Neural progenitor cell (in vitro differentiated cells): ENCODE results near the gene UBE2R2. TPM values are rescaled to one million over a fixed set of nuclear protein-coding genes. Genes with fewer than 3 reads are reported as not detected.
"Not testable (repeated sequence)": the region's sequence is repeated elsewhere in the genome, so short reads cannot be mapped to it uniquely, and the experiment has no call there.

Experiments used
- DNase-seq: peaks from one replicate; pipeline ENCODE4 v3.0.0-alpha.2; 2016; ENCODE audit warnings: low spot score
- H2AFZ ChIP-seq: fragments of 200-600 bp; sonication (generic); replicated peaks from 2 replicates; pipeline ENCODE4 v1.6.1; 2016; ENCODE audit warnings: antibody characterized with exemption
- H3F3A ChIP-seq: fragments of 200-600 bp; sonication (generic); 2 replicates; pipeline ENCODE4 v1.6.1; 2016; ENCODE audit warnings: antibody characterized with exemption, low read depth
- H3K27ac ChIP-seq: fragments of 200-600 bp; sonication (generic); 2 replicates; pipeline ENCODE4 v1.5.1; 2016; ENCODE audit warnings: mild to moderate bottlenecking
- H3K27me3 ChIP-seq: fragments of 200-600 bp; sonication (generic); 2 replicates; pipeline ENCODE4 v1.6.1; 2016; ENCODE audit warnings: mild to moderate bottlenecking, moderate library complexity
- H3K36me3 ChIP-seq: fragments of 200-600 bp; sonication (generic); 2 replicates; pipeline ENCODE4 v1.5.1; 2016
- H3K4me1 ChIP-seq: fragments of 200-600 bp; sonication (generic); 2 replicates; pipeline ENCODE4 v1.6.1; 2016; ENCODE audit warnings: mixed run types
- H3K4me2 ChIP-seq: fragments of 200-600 bp; sonication (generic); 2 replicates; pipeline ENCODE4 v1.6.1; 2016
- H3K4me3 ChIP-seq: fragments of 200-600 bp; sonication (generic); 2 replicates; pipeline ENCODE4 v1.5.1; 2016
- H3K79me2 ChIP-seq: fragments of 200-600 bp; sonication (generic); 2 replicates; pipeline ENCODE4 v1.6.1; 2016; ENCODE audit warnings: low read depth
- H3K9ac ChIP-seq: fragments of 200-600 bp; sonication (generic); 2 replicates; pipeline ENCODE4 v1.6.1; 2016
- H3K9me3 ChIP-seq: fragments of 200-600 bp; sonication (generic); 2 replicates; pipeline ENCODE4 v1.5.1; 2016; ENCODE audit warnings: low read depth
- H4K20me1 ChIP-seq: fragments of 200-600 bp; sonication (generic); 2 replicates; pipeline ENCODE4 v1.6.1; 2016; ENCODE audit warnings: low read depth
- H3K27ac Mint-ChIP-seq: 3 replicates; pipeline ENCODE4 v1.8.0; 2021; ENCODE audit warnings: mixed read lengths
- H3K27me3 Mint-ChIP-seq: 2 replicates; pipeline ENCODE4 v1.8.0; 2022; ENCODE audit warnings: low read depth, mild to moderate bottlenecking, inconsistent platforms, moderate library complexity, mixed read lengths; ENCODE audit not compliant: insufficient read depth
- H3K36me3 Mint-ChIP-seq: 3 replicates; pipeline ENCODE4 v1.8.0; 2021; ENCODE audit warnings: mixed read lengths
- H3K4me1 Mint-ChIP-seq: 3 replicates; pipeline ENCODE4 v1.8.0; 2021; ENCODE audit warnings: mixed read lengths
- H3K4me3 Mint-ChIP-seq: 3 replicates; pipeline ENCODE4 v1.8.0; 2021; ENCODE audit warnings: mild to moderate bottlenecking, moderate library complexity, mixed read lengths
- H3K9me3 Mint-ChIP-seq: 3 replicates; pipeline ENCODE4 v1.8.0; 2020; ENCODE audit warnings: mixed read lengths
- EZH2 ChIP-seq: fragments of 200-600 bp; sonication (generic); IDR thresholded peaks from 2 replicates; pipeline ENCODE4 v1.6.1; 2017; ENCODE audit warnings: antibody characterized with exemption, mild to moderate bottlenecking, moderate library complexity
- EZH2phosphoT487 ChIP-seq: fragments of 200-600 bp; sonication (generic); IDR thresholded peaks from 2 replicates; pipeline ENCODE4 v1.6.1; 2017; ENCODE audit warnings: antibody characterized with exemption
- total RNA-seq: library from RNA; depleted of rRNA; stranded (reverse); fragments of >200 nt; gene quantifications from 2 replicates; pipeline ENCODE4 v1.2.3, GENCODE V29; 2015; ENCODE audit warnings: low replicate concordance
- TF ChIP-seq, protein P1 (sequence below): fragments of 200-600 bp; sonication (generic); IDR thresholded peaks from 2 replicates; pipeline ENCODE4 v1.5.1; 2017; ENCODE audit warnings: antibody characterized with exemption, mild to moderate bottlenecking

UBE2R2 gene, protein sequence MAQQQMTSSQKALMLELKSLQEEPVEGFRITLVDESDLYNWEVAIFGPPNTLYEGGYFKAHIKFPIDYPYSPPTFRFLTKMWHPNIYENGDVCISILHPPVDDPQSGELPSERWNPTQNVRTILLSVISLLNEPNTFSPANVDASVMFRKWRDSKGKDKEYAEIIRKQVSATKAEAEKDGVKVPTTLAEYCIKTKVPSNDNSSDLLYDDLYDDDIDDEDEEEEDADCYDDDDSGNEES
- total RNA-seq: 53.6 and 68.3 TPM in 2 replicates

DNA sequence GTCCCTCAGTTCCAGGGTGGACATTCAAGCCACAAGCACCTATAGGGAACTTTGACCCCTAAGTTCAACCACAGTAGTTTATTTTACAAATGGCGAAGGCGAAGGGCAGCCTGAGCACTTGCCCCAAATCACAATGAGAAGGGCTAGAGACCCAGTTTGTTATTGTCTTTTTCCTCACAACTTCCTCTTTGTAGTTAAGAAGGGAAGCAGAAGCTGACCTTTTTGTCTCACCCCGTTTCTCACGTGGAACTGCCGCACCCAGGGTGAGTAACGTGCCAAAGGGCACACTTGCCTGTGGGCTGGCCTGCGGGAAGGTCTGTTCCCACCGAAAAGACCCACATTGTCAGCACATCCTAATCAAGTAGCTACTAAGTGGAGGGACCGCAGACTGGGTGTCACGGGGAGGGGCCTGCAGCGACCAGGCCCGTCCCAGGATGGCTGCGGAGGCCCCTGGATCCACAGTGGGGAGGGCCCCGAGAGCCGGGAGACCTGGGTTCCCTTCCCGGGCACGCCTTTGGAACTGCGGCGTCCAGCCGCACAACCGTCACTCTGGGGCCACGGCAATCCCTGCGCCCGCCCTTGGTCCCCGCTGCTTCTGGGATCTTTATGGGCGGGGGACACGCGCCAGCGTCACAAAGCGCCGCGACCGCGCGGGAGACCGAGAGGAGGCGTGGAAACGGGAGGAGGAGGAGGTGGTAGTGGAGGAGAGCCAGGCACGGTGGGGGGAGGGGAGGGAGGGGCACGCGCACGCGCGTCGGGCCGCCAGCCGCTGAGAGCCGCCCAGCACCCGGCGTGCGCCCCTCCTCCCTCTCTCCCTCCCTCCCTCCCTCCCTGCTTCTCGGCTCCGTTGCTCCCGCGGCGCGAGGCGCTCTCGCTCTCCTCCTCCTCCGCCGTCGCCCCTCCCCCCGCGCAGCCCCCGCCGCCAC lies at the start of gene UBE2R2:
UBE2R2 (plus strand) TSS at position 834 of the 926 bp plus-strand sequence. CDS start 598 bp downstream, outside the sequence.
- Mint-ChIP-seq H3K4me3 (peak within 1 kb of the TSS; percentile 95), H3K27me3 (peaks cover 5% of the 10 kb centered on the region), H3K36me3 (peaks cover 4% of the 10 kb centered on the region), H3K9me3 (no peaks in the 10 kb centered on the region), H3K4me1 (peaks cover 27% of the 10 kb centered on the region), H3K27ac (peak within 1 kb of the TSS; percentile 98)
- H3F3A ChIP-seq: peaks cover 23% of the 10 kb centered on the region
- H3K4me3 ChIP-seq: peak within 1 kb of the TSS; percentile 98
- peaks cover 24% of the 10 kb centered on the region for H3K4me1 ChIP-seq
- no peaks in the 10 kb centered on the region for H3K27me3 ChIP-seq
- peak within 1 kb of the TSS; percentile 99 for H3K27ac ChIP-seq
- H3K9ac ChIP-seq: peak within 1 kb of the TSS; percentile 97
- H3K9me3 ChIP-seq: no peaks in the 10 kb centered on the region
- peak; percentile 93 for DNase-seq
- no peaks in the 10 kb centered on the region for H3K36me3 ChIP-seq
- no peak for TF ChIP-seq EZH2phosphoT487
- no peak for TF ChIP-seq EZH2
- TF ChIP-seq, protein P1, sequence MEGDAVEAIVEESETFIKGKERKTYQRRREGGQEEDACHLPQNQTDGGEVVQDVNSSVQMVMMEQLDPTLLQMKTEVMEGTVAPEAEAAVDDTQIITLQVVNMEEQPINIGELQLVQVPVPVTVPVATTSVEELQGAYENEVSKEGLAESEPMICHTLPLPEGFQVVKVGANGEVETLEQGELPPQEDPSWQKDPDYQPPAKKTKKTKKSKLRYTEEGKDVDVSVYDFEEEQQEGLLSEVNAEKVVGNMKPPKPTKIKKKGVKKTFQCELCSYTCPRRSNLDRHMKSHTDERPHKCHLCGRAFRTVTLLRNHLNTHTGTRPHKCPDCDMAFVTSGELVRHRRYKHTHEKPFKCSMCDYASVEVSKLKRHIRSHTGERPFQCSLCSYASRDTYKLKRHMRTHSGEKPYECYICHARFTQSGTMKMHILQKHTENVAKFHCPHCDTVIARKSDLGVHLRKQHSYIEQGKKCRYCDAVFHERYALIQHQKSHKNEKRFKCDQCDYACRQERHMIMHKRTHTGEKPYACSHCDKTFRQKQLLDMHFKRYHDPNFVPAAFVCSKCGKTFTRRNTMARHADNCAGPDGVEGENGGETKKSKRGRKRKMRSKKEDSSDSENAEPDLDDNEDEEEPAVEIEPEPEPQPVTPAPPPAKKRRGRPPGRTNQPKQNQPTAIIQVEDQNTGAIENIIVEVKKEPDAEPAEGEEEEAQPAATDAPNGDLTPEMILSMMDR: no peak
- peak within 1 kb of the TSS; percentile 92 for H2AFZ ChIP-seq
- peak within 1 kb of the TSS; percentile 81 for H3K4me2 ChIP-seq
- H4K20me1 ChIP-seq: peaks cover 34% of the 10 kb centered on the region
- peaks cover 54% of the 10 kb centered on the region for H3K79me2 ChIP-seq

DNA sequence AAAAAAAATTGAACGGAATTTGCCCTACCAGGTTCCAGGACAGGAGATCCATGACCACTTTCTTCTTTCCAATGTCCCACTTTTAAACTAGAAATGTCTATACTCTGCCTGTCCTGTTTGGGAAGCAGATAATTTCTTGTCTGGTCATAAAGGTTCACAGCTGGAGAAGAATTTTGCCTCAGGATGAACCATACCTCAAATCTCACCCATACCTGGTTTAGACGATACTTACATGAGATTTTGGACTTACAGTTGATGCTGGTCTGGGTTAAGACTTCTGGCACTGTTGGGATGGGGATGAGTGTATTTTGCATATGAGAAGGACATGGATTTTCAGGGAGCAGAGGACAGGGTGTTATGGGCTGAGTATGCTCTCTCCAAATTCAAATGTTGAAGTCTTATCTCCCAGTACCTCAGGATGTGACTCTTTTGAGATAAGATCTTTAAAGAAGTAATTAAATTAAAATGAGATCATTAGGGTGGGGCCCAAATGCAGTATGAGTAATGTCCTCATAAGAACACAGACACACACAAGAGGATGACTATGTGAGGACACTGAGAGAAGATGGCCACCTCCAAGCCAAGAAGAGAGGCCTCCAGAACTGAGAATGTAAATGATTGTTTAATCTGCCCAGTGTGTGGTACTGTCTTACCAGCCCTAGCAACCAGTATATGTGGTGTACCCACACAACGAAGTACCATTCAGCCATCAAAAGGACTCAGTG lies 46.6 kb upstream of the UBE2R2 start:
- H3K4me3 ChIP-seq, H3K9me3 ChIP-seq, H3K27me3 Mint-ChIP-seq, H3F3A ChIP-seq, H3K79me2 ChIP-seq, H3K9ac ChIP-seq, DNase-seq, H3K4me2 ChIP-seq, H3K27ac Mint-ChIP-seq, H3K4me3 Mint-ChIP-seq, H3K9me3 Mint-ChIP-seq, H3K36me3 ChIP-seq, H3K27me3 ChIP-seq, H3K36me3 Mint-ChIP-seq, H4K20me1 ChIP-seq, H3K4me1 ChIP-seq, H3K27ac ChIP-seq, H2AFZ ChIP-seq, H3K4me1 Mint-ChIP-seq: not testable (repeated sequence)

DNA sequence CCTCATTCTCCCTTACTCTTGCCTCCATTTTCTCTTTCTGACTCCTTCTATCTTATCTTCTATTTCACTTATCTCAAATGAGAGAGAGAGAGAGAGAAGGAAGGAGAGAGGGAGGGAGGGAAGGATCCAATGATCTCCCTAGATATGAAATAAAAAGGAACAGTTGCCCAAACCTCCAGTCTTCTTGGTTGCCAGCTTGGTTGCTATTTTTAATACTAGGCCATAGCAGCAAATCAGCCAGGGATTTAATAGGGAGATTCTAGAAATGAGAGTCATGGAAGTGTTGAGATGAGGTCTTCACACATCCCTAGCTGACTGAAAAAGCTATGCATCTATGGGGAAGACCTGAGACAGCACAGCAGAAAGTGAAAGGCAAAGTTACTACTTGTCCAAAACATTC lies 43.8 kb upstream of the UBE2R2 start:
- not testable (repeated sequence) for H3F3A ChIP-seq, H3K4me1 ChIP-seq, H3K9me3 Mint-ChIP-seq, H3K4me1 Mint-ChIP-seq, H3K27ac ChIP-seq, DNase-seq, H4K20me1 ChIP-seq, H3K27me3 Mint-ChIP-seq, H3K9me3 ChIP-seq, H3K36me3 ChIP-seq, H3K27me3 ChIP-seq, H3K4me2 ChIP-seq, H3K27ac Mint-ChIP-seq, H3K4me3 ChIP-seq, H3K79me2 ChIP-seq, H3K36me3 Mint-ChIP-seq, H3K4me3 Mint-ChIP-seq, H3K9ac ChIP-seq
- H2AFZ ChIP-seq: peak overlapping the region; percentile 3

DNA sequence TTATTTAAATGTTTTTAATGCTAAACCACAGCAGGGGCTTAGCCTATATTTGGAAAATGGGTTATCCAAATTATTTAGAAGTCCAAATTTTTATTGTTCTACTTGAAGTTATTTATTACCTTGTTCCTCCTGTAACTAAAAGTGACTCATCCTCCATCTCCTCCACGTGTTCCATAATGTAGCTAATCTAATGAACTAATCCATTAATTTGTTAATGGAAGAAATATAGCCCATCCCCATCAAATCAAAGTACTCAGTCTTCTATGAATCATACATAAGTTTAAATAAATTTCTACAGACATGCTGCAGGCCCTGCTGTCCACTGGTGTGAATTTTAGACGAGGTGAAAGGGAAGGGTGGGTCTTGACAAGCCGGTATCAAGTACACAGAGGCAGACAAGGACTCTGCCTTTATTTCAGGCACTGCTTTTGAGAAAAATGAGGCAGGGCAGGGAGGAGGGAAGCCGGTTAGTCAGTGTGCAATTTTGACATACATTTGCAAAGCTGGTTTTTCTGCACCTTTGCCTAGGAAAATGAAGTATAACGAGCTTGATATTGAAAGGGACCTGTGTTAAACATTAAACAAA lies 42.8 kb upstream of the UBE2R2 start:
- DNase-seq, H3K4me3 Mint-ChIP-seq, H3K4me1 ChIP-seq, H3K9me3 ChIP-seq, H3K9ac ChIP-seq, H3K27ac Mint-ChIP-seq, H3K27me3 Mint-ChIP-seq, H3K9me3 Mint-ChIP-seq, H3K36me3 ChIP-seq, H4K20me1 ChIP-seq, H3K27me3 ChIP-seq, H3K36me3 Mint-ChIP-seq, H3K79me2 ChIP-seq, H3K27ac ChIP-seq, H3K4me1 Mint-ChIP-seq, H2AFZ ChIP-seq, H3F3A ChIP-seq, H3K4me2 ChIP-seq, H3K4me3 ChIP-seq: not testable (repeated sequence)
